HepG2 (cell line): ENCODE data around the gene ADM5. TPM values are rescaled to one million over a fixed set of nuclear protein-coding genes. Genes with fewer than 3 reads are reported as not detected.

Experiments
- CHCHD3 ChIP-seq: sonication (generic); formaldehyde crosslinking; IDR thresholded peaks from 2 replicates; pipeline ENCODE4 v1.8.0; 2022; ENCODE audit warnings: mild to moderate bottlenecking, missing genetic modification reagents, moderate library complexity
- GATAD1 ChIP-seq: IDR thresholded peaks from 2 replicates; pipeline ENCODE4 v1.6.1; 2016; ENCODE audit warnings: missing genetic modification reagents, missing compliant biosample characterization
- HDAC2 ChIP-seq: sonication (generic); formaldehyde crosslinking; IDR thresholded peaks from 2 replicates; pipeline ENCODE4 v1.4.0; 2020; ENCODE audit warnings: missing genetic modification reagents
- HNF1B ChIP-seq: sonication (generic); formaldehyde crosslinking; IDR thresholded peaks from 2 replicates; pipeline ENCODE4 v1.5.1; 2020; ENCODE audit warnings: mild to moderate bottlenecking, moderate library complexity, missing genetic modification reagents
- KLF16 ChIP-seq, 2 experiments: sonication (generic) in 1 of 2; formaldehyde crosslinking in 1 of 2; IDR thresholded peaks; 2 replicates each; pipeline versions ENCODE4 v1.6.1 to v1.8.0; 2016 to 2023; ENCODE audit warnings: missing genetic modification reagents in 2 of 2, missing compliant biosample characterization in 1 of 2
- MXD3 ChIP-seq: IDR thresholded peaks from 2 replicates; pipeline ENCODE4 v1.6.1; 2016; ENCODE audit warnings: mild to moderate bottlenecking, missing biosample characterization, missing genetic modification reagents
- MXD4 ChIP-seq: IDR thresholded peaks from 2 replicates; pipeline ENCODE4 v1.6.1; 2016; ENCODE audit warnings: mild to moderate bottlenecking, missing biosample characterization, missing genetic modification reagents
- NAIF1 ChIP-seq: sonication (generic); formaldehyde crosslinking; IDR thresholded peaks from 2 replicates; pipeline ENCODE4 v1.5.0; 2020; ENCODE audit warnings: mild to moderate bottlenecking, missing genetic modification reagents, borderline replicate concordance
- RAD21 ChIP-seq: fragments of 450-650 bp; formaldehyde crosslinking; IDR thresholded peaks from 2 replicates; pipeline ENCODE4 v1.5.0; 2020; ENCODE audit warnings: mild to moderate bottlenecking
- REPIN1 ChIP-seq: sonication (generic); formaldehyde crosslinking; IDR thresholded peaks from 2 replicates; pipeline ENCODE4 v1.8.0; 2022; ENCODE audit warnings: missing genetic modification reagents, low read depth, mild to moderate bottlenecking, borderline replicate concordance
- SALL2 ChIP-seq: sonication (generic); formaldehyde crosslinking; IDR thresholded peaks from 2 replicates; pipeline ENCODE4 v1.8.1; 2023; ENCODE audit warnings: mild to moderate bottlenecking, missing genetic modification reagents, inconsistent platforms
- SAP130 ChIP-seq: IDR thresholded peaks from 2 replicates; pipeline ENCODE4 v1.6.1; 2016; ENCODE audit warnings: low read depth
- SP5 ChIP-seq: IDR thresholded peaks from 2 replicates; pipeline ENCODE4 v1.6.1; 2016; ENCODE audit warnings: low read depth, borderline replicate concordance
- ZNF335 ChIP-seq: sonication (generic); formaldehyde crosslinking; IDR thresholded peaks from 2 replicates; pipeline ENCODE4 v1.4.0; 2020; ENCODE audit warnings: missing genetic modification reagents
- ZNF513 ChIP-seq: sonication (generic); formaldehyde crosslinking; conservative IDR thresholded peaks from 2 replicates; pipeline ENCODE4 v1.5.0; 2020; ENCODE audit warnings: missing genetic modification reagents
- ZNF619 ChIP-seq: sonication (generic); formaldehyde crosslinking; IDR thresholded peaks from 2 replicates; pipeline ENCODE4 v1.4.0; 2020; ENCODE audit warnings: mild to moderate bottlenecking, missing genetic modification reagents
- polyA plus RNA-seq, 8 experiments: library from polyadenylated mRNA; depleted of rRNA in 3 of 8; stranded (reverse) in 7 of 8; unstranded in 1 of 8; fragments of >200 nt; fragmentation: Illumina TruSeq in 4 of 8; extraction: Trizol in 4 of 8; gene quantifications; 2 replicates each; pipeline versions ENCODE4 v1.2.1 to v1.2.3, GENCODE V29; 2011 to 2016; ENCODE audit warnings: low read depth in 4 of 8, missing spikeins in 1 of 8, mixed read lengths in 1 of 8; ENCODE audit not compliant: insufficient read depth in 1 of 8
- total RNA-seq, 5 experiments: library from RNA; depleted of rRNA; stranded (reverse); fragments of >200 nt; fragmentation: Illumina TruSeq; extraction: Trizol; gene quantifications; 2 replicates each; pipeline ENCODE4 v1.2.3, GENCODE V29; 2016; ENCODE audit warnings: low read depth in 1 of 5
- TF ChIP-seq, protein P1 (sequence below): sonication (generic); formaldehyde crosslinking; IDR thresholded peaks from 2 replicates; pipeline ENCODE4 v1.5.0; 2020; ENCODE audit warnings: mild to moderate bottlenecking, missing genetic modification reagents, borderline replicate concordance
- TF ChIP-seq, protein P2 (sequence below): IDR thresholded peaks from 2 replicates; pipeline ENCODE4 v1.6.1; 2016; ENCODE audit warnings: mild to moderate bottlenecking

The ADM5 gene
- total and polyA plus RNA-seq, 2 of the 13 experiments (the other 11 are each of a cell fraction or from before 2014, with no cell fraction given) = 2.7 to 4.1 TPM

- TF ChIP-seq HDAC2 (CRISPR knock-in tag) (0 out of 2 replicates have a peak, but pooled peaks have one; percentile 32), GATAD1 (CRISPR knock-in tag) (peak; percentile 63; the same call in 1 of the 2 replicates), ZNF619 (CRISPR knock-in tag) (0 out of 2 replicates have a peak, but pooled peaks have one; percentile 29), SALL2 (no peak), KLF16 (CRISPR knock-in tag; IDR thresholded peaks at IDR 0.05) (0 out of 4 replicates have a peak, but pooled peaks of 1 of the 2 experiments have one; percentile 30), NAIF1 (CRISPR knock-in tag) (no peak), HNF1B (CRISPR knock-in tag) (0 out of 2 replicates have a peak, but pooled peaks have one; percentile 18), CHCHD3 (CRISPR knock-in tag) (no peak), REPIN1 (no peak), ZNF335 (CRISPR knock-in tag) (no peak), RAD21 (peak; percentile 79), SP5 (CRISPR knock-in tag) (no peak), MXD4 (CRISPR knock-in tag) (0 out of 2 replicates have a peak, but pooled peaks have one; percentile 36), SAP130 (CRISPR knock-in tag) (peak; percentile 39; the same call in 1 of the 2 replicates), MXD3 (CRISPR knock-in tag) (0 out of 2 replicates have a peak, but pooled peaks have one; percentile 31), ZNF513 (no peak)
- TF ChIP-seq, protein P1, sequence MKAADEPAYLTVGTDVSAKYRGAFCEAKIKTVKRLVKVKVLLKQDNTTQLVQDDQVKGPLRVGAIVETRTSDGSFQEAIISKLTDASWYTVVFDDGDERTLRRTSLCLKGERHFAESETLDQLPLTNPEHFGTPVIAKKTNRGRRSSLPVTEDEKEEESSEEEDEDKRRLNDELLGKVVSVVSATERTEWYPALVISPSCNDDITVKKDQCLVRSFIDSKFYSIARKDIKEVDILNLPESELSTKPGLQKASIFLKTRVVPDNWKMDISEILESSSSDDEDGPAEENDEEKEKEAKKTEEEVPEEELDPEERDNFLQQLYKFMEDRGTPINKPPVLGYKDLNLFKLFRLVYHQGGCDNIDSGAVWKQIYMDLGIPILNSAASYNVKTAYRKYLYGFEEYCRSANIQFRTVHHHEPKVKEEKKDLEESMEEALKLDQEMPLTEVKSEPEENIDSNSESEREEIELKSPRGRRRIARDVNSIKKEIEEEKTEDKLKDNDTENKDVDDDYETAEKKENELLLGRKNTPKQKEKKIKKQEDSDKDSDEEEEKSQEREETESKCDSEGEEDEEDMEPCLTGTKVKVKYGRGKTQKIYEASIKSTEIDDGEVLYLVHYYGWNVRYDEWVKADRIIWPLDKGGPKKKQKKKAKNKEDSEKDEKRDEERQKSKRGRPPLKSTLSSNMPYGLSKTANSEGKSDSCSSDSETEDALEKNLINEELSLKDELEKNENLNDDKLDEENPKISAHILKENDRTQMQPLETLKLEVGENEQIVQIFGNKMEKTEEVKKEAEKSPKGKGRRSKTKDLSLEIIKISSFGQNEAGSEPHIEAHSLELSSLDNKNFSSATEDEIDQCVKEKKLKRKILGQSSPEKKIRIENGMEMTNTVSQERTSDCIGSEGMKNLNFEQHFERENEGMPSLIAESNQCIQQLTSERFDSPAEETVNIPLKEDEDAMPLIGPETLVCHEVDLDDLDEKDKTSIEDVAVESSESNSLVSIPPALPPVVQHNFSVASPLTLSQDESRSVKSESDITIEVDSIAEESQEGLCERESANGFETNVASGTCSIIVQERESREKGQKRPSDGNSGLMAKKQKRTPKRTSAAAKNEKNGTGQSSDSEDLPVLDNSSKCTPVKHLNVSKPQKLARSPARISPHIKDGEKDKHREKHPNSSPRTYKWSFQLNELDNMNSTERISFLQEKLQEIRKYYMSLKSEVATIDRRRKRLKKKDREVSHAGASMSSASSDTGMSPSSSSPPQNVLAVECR (CRISPR knock-in tag) = peak; percentile 53; the same call in 1 of the 2 replicates
- TF ChIP-seq, protein P2, sequence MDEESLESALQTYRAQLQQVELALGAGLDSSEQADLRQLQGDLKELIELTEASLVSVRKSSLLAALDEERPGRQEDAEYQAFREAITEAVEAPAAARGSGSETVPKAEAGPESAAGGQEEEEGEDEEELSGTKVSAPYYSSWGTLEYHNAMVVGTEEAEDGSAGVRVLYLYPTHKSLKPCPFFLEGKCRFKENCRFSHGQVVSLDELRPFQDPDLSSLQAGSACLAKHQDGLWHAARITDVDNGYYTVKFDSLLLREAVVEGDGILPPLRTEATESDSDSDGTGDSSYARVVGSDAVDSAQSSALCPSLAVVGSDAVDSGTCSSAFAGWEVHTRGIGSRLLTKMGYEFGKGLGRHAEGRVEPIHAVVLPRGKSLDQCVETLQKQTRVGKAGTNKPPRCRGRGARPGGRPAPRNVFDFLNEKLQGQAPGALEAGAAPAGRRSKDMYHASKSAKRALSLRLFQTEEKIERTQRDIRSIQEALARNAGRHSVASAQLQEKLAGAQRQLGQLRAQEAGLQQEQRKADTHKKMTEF = peak; percentile 47; the same call in 1 of the 2 replicates
Measured at GRCh38 chr19:49680421-49681351, 8.7 kb upstream of the ADM5 start (continued).
